Stomach (tissue), 4 donors: ENCODE results near the gene SCAMP2.

Experiments used
- POLR2AphosphoS5 ChIP-seq, 3 donors: sonication (generic); formaldehyde crosslinking; IDR thresholded peaks; one replicate each; pipeline ENCODE4 v1.6.1; 2016; ENCODE audit warnings: antibody characterized with exemption in 3 of 3
- TF ChIP-seq, protein P1 (sequence below), 7 experiments: fragments of 450-650 bp in 4 of 7; fragments of 200-600 bp in 3 of 7; sonication (generic) in 3 of 7; IDR thresholded peaks; one replicate each; pipeline ENCODE4 v1.5.1; 2016 to 2019; ENCODE audit warnings: antibody characterized with exemption in 7 of 7, control low read depth in 2 of 7, mild to moderate bottlenecking in 1 of 7

DNA sequence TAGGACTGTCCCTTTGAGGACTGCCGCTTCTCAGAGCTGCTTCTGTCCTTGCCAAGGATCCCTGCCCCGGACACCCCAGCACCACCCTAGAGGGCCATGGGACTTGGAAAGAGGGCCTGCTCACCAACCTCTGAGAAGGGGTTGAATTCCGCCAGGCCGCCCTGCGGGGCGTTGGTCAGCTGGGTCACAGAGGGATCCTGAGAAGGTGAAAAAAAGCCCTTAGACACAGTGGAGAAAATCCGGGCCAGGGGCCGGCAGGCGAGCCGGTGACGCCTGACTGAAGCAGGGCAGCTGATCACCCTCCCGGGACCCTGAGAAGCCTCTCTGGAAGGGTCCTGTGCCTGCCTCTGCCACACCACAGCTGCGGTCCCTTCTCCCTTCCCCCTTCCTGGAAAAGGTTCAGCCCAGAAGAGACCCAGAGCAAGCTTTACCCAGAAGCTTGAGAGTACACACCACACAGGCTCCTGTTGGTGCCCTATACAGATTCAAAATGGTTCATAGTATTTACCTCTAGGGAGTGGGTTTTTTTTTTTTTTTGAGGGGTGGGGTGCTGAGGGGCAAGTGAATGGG, 18.6 kb downstream of the SCAMP2 start:
- TF ChIP-seq POLR2AphosphoS5 (IDR thresholded peaks at IDR 0.05): no peak
- TF ChIP-seq, protein P1, sequence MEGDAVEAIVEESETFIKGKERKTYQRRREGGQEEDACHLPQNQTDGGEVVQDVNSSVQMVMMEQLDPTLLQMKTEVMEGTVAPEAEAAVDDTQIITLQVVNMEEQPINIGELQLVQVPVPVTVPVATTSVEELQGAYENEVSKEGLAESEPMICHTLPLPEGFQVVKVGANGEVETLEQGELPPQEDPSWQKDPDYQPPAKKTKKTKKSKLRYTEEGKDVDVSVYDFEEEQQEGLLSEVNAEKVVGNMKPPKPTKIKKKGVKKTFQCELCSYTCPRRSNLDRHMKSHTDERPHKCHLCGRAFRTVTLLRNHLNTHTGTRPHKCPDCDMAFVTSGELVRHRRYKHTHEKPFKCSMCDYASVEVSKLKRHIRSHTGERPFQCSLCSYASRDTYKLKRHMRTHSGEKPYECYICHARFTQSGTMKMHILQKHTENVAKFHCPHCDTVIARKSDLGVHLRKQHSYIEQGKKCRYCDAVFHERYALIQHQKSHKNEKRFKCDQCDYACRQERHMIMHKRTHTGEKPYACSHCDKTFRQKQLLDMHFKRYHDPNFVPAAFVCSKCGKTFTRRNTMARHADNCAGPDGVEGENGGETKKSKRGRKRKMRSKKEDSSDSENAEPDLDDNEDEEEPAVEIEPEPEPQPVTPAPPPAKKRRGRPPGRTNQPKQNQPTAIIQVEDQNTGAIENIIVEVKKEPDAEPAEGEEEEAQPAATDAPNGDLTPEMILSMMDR (IDR thresholded peaks at IDR 0.05): no peak
